GM19372 (cell line): Measurements from ENCODE around the gene SIGLEC10.
A peak's percentile ranks its signal among the peaks of the same experiment; 100 is the strongest.

Source experiments
- ATAC-seq: cut with Tn5 transposase; IDR thresholded peaks from one replicate; pipeline ENCODE4 v1.9.1; 2021; ENCODE audit warnings: mild to moderate bottlenecking, low read depth, moderate library complexity; ENCODE audit not compliant: unreplicated experiment

SIGLEC10 gene

GRCh38 chr19:51396175-51396574 lies 21.3 kb downstream of the SIGLEC10 start:
- ATAC-seq: no peak

- ATAC-seq: peak; percentile 88
Observed at GRCh38 chr19:51394050-51394836, 23.2 kb downstream of the SIGLEC10 start.

- ATAC-seq: no peak
Observed at GRCh38 chr19:51392701-51393100, 24.7 kb downstream of the SIGLEC10 start.

- no peak for ATAC-seq
Observed at GRCh38 chr19:51391073-51391611, 26.3 kb downstream of the SIGLEC10 start.

- no peak for ATAC-seq
Observed at GRCh38 chr19:51389143-51389542, 28.3 kb downstream of the SIGLEC10 start.

- no peak for ATAC-seq
Observed at GRCh38 chr19:51387924-51388389, 29.5 kb downstream of the SIGLEC10 start, which contains the start of gene LIM2. Gene LIM2 (minus strand): TSS chr19:51387974. CDS start chr19:51387443, 531 bp downstream.

GRCh38 chr19:51386882-51387520 lies 30.4 kb downstream of the SIGLEC10 start:
- ATAC-seq: no peak

- ATAC-seq: no peak
Observed at GRCh38 chr19:51382004-51382403, 35.4 kb downstream of the SIGLEC10 start.

GRCh38 chr19:51380379-51380778 lies 37.1 kb downstream of the SIGLEC10 start:
- no peak for ATAC-seq

GRCh38 chr19:51377422-51377821 lies 40.0 kb downstream of the SIGLEC10 start:
- no peak for ATAC-seq

GRCh38 chr19:51375504-51376221 lies 41.8 kb downstream of the SIGLEC10 start:
- no peak for ATAC-seq

GRCh38 chr19:51372649-51373504 lies 44.6 kb downstream of the SIGLEC10 start, which contains the start of gene NKG7:
Gene NKG7 (minus strand): TSS chr19:51372654. CDS start chr19:51372535, 119 bp downstream.
- no peak for ATAC-seq

GRCh38 chr19:51372021-51372648 lies 45.3 kb downstream of the SIGLEC10 start:
- no peak for ATAC-seq

- ATAC-seq: no peak
Observed at GRCh38 chr19:51371186-51371690, 46.2 kb downstream of the SIGLEC10 start.

- ATAC-seq: no peak
Observed at GRCh38 chr19:51370230-51370629, 47.2 kb downstream of the SIGLEC10 start.

- no peak for ATAC-seq
Observed at GRCh38 chr19:51368366-51369282, 48.8 kb downstream of the SIGLEC10 start, which contains the start of gene CLDND2. Gene CLDND2 (minus strand): TSS chr19:51369003. CDS start chr19:51368577, 426 bp downstream.

- ATAC-seq: peak; percentile 73
Observed at GRCh38 chr19:51367565-51368365, 49.7 kb downstream of the SIGLEC10 start.
